GM06990 (cell line): ENCODE measurements around the gene SLC25A51.
A peak's percentile ranks its signal among the peaks of the same experiment; 100 is the strongest.

Source experiments
- DNase-seq: peaks from one replicate; pipeline ENCODE4 v3.0.0-alpha.2; 2011; ENCODE audit not compliant: insufficient read length; ENCODE audit errors: extremely low read depth
- H3K27me3 ChIP-seq: replicated peaks from 2 replicates; pipeline ENCODE4 v1.6.0; 2011; ENCODE audit warnings: low read length; ENCODE audit not compliant: control insufficient read depth, insufficient read depth
- H3K36me3 ChIP-seq: 2 replicates; pipeline ENCODE4 v1.5.1; 2011; ENCODE audit warnings: low read length; ENCODE audit not compliant: control insufficient read depth, insufficient read depth
- H3K4me3 ChIP-seq: replicated peaks from 2 replicates; pipeline ENCODE4 v1.5.1; 2011; ENCODE audit warnings: low read depth, mild to moderate bottlenecking, control low read depth, low read length
- TF ChIP-seq, protein P1 (sequence below): IDR thresholded peaks from 2 replicates; pipeline ENCODE4 v1.5.1; 2011; ENCODE audit warnings: low read length, control low read depth, mild to moderate bottlenecking, inconsistent platforms; ENCODE audit not compliant: insufficient read depth, poor library complexity, severe bottlenecking

SLC25A51 gene

DNA sequence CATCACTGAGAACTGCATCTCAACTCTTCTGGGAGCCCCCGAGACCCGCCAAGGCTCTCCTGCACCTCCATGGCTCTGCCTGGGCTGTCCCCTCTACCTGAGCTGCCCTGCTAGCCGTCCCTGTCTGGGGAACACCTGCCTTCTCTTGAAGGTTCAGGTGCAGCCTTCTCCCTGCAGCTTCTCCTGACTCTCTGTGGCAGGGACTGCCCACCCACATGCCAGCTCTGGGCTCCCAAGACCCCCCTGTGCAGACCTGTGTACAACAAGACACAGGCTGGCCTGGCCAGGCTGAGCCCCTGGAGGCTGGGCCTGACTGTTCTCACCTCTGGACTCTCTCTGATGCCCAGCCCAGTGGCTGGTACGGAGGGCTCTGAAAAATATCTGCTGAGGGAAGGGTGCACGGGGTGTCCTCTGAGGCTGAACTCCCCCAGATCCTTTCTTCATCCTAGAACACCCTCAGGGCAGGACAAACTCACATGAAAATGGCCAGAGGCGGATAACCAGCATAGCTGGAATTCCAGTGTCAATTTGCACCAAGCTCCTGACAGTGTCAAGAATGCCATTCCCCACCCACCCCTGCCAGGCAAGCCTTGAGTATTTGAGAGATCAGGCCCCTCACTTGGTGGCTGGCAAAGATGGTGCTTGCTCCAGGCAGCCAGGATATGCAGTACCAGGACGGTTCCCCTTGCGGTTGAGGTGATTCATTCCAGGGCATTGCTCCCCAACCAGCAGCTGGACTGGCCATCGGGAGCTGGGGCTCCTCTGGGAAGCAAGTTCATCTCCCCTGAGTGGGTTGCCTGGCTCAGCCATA, 40.9 kb upstream of the SLC25A51 start:
- no peak for DNase-seq
- H3K36me3 ChIP-seq, result no peaks in the 10 kb centered on the region; the same call in 1 of the 2 replicates
- TF ChIP-seq, protein P1, sequence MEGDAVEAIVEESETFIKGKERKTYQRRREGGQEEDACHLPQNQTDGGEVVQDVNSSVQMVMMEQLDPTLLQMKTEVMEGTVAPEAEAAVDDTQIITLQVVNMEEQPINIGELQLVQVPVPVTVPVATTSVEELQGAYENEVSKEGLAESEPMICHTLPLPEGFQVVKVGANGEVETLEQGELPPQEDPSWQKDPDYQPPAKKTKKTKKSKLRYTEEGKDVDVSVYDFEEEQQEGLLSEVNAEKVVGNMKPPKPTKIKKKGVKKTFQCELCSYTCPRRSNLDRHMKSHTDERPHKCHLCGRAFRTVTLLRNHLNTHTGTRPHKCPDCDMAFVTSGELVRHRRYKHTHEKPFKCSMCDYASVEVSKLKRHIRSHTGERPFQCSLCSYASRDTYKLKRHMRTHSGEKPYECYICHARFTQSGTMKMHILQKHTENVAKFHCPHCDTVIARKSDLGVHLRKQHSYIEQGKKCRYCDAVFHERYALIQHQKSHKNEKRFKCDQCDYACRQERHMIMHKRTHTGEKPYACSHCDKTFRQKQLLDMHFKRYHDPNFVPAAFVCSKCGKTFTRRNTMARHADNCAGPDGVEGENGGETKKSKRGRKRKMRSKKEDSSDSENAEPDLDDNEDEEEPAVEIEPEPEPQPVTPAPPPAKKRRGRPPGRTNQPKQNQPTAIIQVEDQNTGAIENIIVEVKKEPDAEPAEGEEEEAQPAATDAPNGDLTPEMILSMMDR, result no peak
- no peaks in the 10 kb centered on the region for H3K27me3 ChIP-seq
- H3K4me3 ChIP-seq, result no peak overlapping the region

- Histone ChIP-seq H3K4me3 (no peak overlapping the region), H3K27me3 (no peaks in the 10 kb centered on the region), H3K36me3 (no peaks in the 10 kb centered on the region; the same call in 1 of the 2 replicates)
- DNase-seq, result no peak
- TF ChIP-seq, protein P1, result no peak
Observed at GRCh38 chr9:37944266-37944650, 40.3 kb upstream of the SLC25A51 start.

DNA sequence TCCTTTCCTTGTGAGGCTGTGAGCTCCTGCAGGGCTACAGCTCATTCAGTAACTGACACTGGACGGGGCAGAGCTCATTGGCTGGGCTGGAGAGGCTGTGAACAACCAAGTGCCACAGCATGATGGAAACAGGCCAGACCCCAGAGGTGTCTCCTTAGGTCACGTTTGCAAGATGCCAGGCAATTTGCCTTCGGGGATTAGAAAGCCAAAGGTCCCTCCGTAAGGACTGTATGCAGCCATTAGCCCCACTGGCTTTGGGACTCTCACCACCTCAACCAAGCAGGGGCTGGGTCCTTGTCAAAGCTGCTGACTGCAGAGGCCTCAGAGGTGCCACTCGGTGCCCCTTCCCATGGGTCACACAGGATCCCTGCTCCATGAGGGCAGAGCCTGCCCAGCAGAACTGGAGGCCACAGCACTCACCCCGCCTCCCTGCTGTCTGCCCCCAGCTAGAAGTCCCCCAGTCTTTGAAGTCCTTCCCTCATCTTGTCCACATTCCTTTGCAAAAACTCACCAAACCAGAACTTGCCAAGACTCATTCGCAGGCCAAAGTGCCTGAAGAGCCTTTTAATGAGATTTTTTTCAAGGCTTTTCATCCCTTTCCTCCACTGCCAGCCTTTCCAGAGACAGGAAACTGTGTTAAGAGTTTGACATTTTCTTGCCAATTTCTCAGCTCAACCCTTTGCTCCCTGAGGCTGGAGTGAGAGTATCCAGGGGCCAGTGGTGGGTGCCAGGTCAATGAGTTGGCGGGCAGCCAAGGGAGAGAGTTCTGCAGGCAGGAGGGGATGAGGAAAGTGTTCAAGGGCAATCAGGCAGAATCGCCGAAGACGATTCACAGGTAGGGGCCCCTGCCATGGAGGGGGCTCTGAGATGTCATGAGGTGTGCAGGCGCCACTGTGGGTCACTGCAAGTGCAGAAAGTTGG, 39.7 kb upstream of the SLC25A51 start:
- H3K4me3 ChIP-seq, result no peak overlapping the region
- DNase-seq, result no peak
- TF ChIP-seq, protein P1, result no peak
- H3K36me3 ChIP-seq, result no peaks in the 10 kb centered on the region; the same call in 1 of the 2 replicates
- no peaks in the 10 kb centered on the region for H3K27me3 ChIP-seq

GRCh38 chr9:37942621-37943344, 38.9 kb upstream of the SLC25A51 start:
- TF ChIP-seq, protein P1, result no peak
- H3K4me3 ChIP-seq, result no peak overlapping the region
- DNase-seq, result no peak
- H3K36me3 ChIP-seq, result no peaks in the 10 kb centered on the region; the same call in 1 of the 2 replicates
- no peaks in the 10 kb centered on the region for H3K27me3 ChIP-seq

DNA sequence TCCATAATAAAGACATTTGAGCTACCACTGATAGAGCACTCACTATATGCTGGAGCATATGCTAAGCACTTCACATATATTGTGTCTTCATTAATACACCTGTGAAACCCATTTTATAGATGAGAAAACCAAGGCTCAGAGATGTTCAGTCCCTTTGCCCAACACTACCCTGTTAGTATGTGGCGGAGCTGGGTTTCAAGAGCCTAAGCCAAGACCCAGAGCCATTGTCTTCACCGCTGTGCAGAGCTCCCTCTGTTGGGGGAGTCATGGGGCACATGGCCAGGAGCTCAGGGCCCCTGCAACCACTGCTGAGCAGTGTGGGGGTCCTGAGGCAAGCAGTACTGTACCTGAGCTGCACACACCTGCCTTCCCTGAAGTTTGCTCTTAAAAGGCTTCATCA, 37.3 kb upstream of the SLC25A51 start:
- no peaks in the 10 kb centered on the region for H3K27me3 ChIP-seq
- no peaks in the 10 kb centered on the region; the same call in 1 of the 2 replicates for H3K36me3 ChIP-seq
- no peak for DNase-seq
- no peak overlapping the region for H3K4me3 ChIP-seq
- TF ChIP-seq, protein P1, result peak; percentile 21
